HepG2 (cell line): ENCODE measurements around the gene PARK7. TPM values are rescaled to one million over a fixed set of nuclear protein-coding genes. Genes with fewer than 3 reads are reported as not detected.

Experiments
- GATAD2A ChIP-seq: IDR thresholded peaks from 2 replicates; pipeline ENCODE4 v1.6.1; 2016
- GMEB2 ChIP-seq: IDR thresholded peaks from 2 replicates; pipeline ENCODE4 v1.6.1; 2016; ENCODE audit warnings: missing biosample characterization, missing genetic modification reagents, low read depth
- KMT2A ChIP-seq: sonication (generic); formaldehyde crosslinking; IDR thresholded peaks from 2 replicates; pipeline ENCODE4 v1.4.0; 2020; ENCODE audit warnings: missing genetic modification reagents
- MAFG ChIP-seq: sonication (generic); formaldehyde crosslinking; IDR thresholded peaks from 2 replicates; pipeline ENCODE4 v1.5.1; 2020; ENCODE audit warnings: mild to moderate bottlenecking, missing genetic modification reagents
- MXD3 ChIP-seq: IDR thresholded peaks from 2 replicates; pipeline ENCODE4 v1.6.1; 2016; ENCODE audit warnings: mild to moderate bottlenecking, missing biosample characterization, missing genetic modification reagents
- NCOA1 ChIP-seq: sonication (generic); formaldehyde crosslinking; IDR thresholded peaks from 2 replicates; pipeline ENCODE4 v1.9.0; 2021; ENCODE audit warnings: missing genetic modification reagents
- NR2F6 ChIP-seq, 2 experiments: IDR thresholded peaks; 2 replicates each; pipeline ENCODE4 v1.6.1; 2016; ENCODE audit warnings: antibody characterized with exemption in 1 of 2, mild to moderate bottlenecking in 1 of 2
- POLR2AphosphoS5 ChIP-seq: IDR thresholded peaks from 2 replicates; pipeline ENCODE4 v1.6.1; 2012; ENCODE audit warnings: low read depth, low read length
- POLR2G ChIP-seq: fragments of 200-400 bp; formaldehyde crosslinking; IDR thresholded peaks from 2 replicates; pipeline ENCODE4 v1.6.1; 2018; ENCODE audit warnings: mild to moderate bottlenecking, low read depth, low read length, moderate library complexity
- RNF2 ChIP-seq: fragments of 450-650 bp; conservative IDR thresholded peaks from 2 replicates; pipeline ENCODE4 v1.6.1; 2016; ENCODE audit warnings: low read depth
- SATB2 ChIP-seq: sonication (generic); formaldehyde crosslinking; IDR thresholded peaks from 2 replicates; pipeline ENCODE4 v1.5.0; 2020; ENCODE audit warnings: missing genetic modification reagents
- SOX5 ChIP-seq: IDR thresholded peaks from 2 replicates; pipeline ENCODE4 v1.6.1; 2016; ENCODE audit warnings: borderline replicate concordance
- TSC22D2 ChIP-seq: sonication (generic); formaldehyde crosslinking; IDR thresholded peaks from 2 replicates; pipeline ENCODE4 v1.5.1; 2020; ENCODE audit warnings: missing genetic modification reagents, mild to moderate bottlenecking, borderline replicate concordance
- YEATS2 ChIP-seq: sonication (generic); formaldehyde crosslinking; IDR thresholded peaks from 2 replicates; pipeline ENCODE4 v1.4.0; 2020; ENCODE audit warnings: missing genetic modification reagents, borderline replicate concordance
- ZBTB14 ChIP-seq: sonication (generic); formaldehyde crosslinking; IDR thresholded peaks from 2 replicates; pipeline ENCODE4 v1.4.0; 2020; ENCODE audit warnings: missing genetic modification reagents
- ZBTB46 ChIP-seq: sonication (generic); formaldehyde crosslinking; IDR thresholded peaks from 2 replicates; pipeline ENCODE4 v1.4.0; 2020; ENCODE audit warnings: mild to moderate bottlenecking, missing genetic modification reagents, borderline replicate concordance
- ZHX2 ChIP-seq, 2 experiments: sonication (generic) in 1 of 2; formaldehyde crosslinking in 1 of 2; IDR thresholded peaks; 2 replicates each; pipeline versions ENCODE4 v1.6.1 to v1.9.0; 2014 to 2022; ENCODE audit warnings: antibody characterized with exemption in 1 of 2, borderline replicate concordance in 1 of 2, inconsistent platforms in 1 of 2, low read depth in 1 of 2, missing genetic modification reagents in 1 of 2
- polyA plus RNA-seq, 8 experiments: library from polyadenylated mRNA; depleted of rRNA in 3 of 8; stranded (reverse) in 7 of 8; unstranded in 1 of 8; fragments of >200 nt; fragmentation: Illumina TruSeq in 4 of 8; extraction: Trizol in 4 of 8; gene quantifications; 2 replicates each; pipeline versions ENCODE4 v1.2.1 to v1.2.3, GENCODE V29; 2011 to 2016; ENCODE audit warnings: low read depth in 4 of 8, missing spikeins in 1 of 8, mixed read lengths in 1 of 8; ENCODE audit not compliant: insufficient read depth in 1 of 8
- total RNA-seq, 5 experiments: library from RNA; depleted of rRNA; stranded (reverse); fragments of >200 nt; fragmentation: Illumina TruSeq; extraction: Trizol; gene quantifications; 2 replicates each; pipeline ENCODE4 v1.2.3, GENCODE V29; 2016; ENCODE audit warnings: low read depth in 1 of 5

The PARK7 gene
- total and polyA plus RNA-seq, 2 of the 13 experiments (the other 11 are each of a cell fraction or from before 2014, with no cell fraction given), result 212 to 296 TPM

- TF ChIP-seq YEATS2 (peak; percentile 89; the same call in 1 of the 2 replicates), MAFG (CRISPR knock-in tag) (no peak), ZBTB14 (CRISPR knock-in tag) (peak; percentile 19; the same call in 1 of the 2 replicates), TSC22D2 (peak; percentile 49; the same call in 1 of the 2 replicates), GMEB2 (CRISPR knock-in tag) (peak; percentile 81), POLR2AphosphoS5 (peak; percentile 57), SOX5 (CRISPR knock-in tag) (0 out of 2 replicates have a peak, but pooled peaks have one; percentile 9), GATAD2A (peak; percentile 59; the same call in 1 of the 2 replicates), RNF2 (peak; percentile 79), POLR2G (peak; percentile 85), MXD3 (CRISPR knock-in tag) (peak; percentile 73; the same call in 1 of the 2 replicates), ZHX2 (IDR thresholded peaks at IDR 0.05; ENCODE audit: low read depth) (0 out of 2 replicates have a peak, but pooled peaks have one; percentile 39), ZHX2 (CRISPR knock-in tag; IDR thresholded peaks at IDR 0.05; ENCODE audit: borderline replicate concordance) (no peak), ZBTB46 (CRISPR knock-in tag) (no peak), SATB2 (no peak), NCOA1 (CRISPR knock-in tag) (no peak), NR2F6 (IDR thresholded peaks at IDR 0.05) (peak; percentile 58; the same call in 1 of the 2 replicates), NR2F6 (CRISPR knock-in tag; IDR thresholded peaks at IDR 0.05) (peak; percentile 76), KMT2A (peak; percentile 81)
Observed at GRCh38 chr1:7953850-7954609, 7.5 kb upstream of the PARK7 start (continued).
